Activated CD4-positive, alpha-beta T cell treated with anti-CD3 and anti-CD28 coated beads, Interleukin-2, amount 50 U/mL, for 1 hour (primary cell): ENCODE results near the gene MRTFA.
"Not testable (repeated sequence)": the region's sequence is repeated elsewhere in the genome, so short reads cannot be mapped to it uniquely, and the experiment has no call there.

ENCODE experiments used
- DNase-seq: peaks from one replicate; pipeline ENCODE4 v3.0.0-alpha.2; 2020

The MRTFA gene

DNA sequence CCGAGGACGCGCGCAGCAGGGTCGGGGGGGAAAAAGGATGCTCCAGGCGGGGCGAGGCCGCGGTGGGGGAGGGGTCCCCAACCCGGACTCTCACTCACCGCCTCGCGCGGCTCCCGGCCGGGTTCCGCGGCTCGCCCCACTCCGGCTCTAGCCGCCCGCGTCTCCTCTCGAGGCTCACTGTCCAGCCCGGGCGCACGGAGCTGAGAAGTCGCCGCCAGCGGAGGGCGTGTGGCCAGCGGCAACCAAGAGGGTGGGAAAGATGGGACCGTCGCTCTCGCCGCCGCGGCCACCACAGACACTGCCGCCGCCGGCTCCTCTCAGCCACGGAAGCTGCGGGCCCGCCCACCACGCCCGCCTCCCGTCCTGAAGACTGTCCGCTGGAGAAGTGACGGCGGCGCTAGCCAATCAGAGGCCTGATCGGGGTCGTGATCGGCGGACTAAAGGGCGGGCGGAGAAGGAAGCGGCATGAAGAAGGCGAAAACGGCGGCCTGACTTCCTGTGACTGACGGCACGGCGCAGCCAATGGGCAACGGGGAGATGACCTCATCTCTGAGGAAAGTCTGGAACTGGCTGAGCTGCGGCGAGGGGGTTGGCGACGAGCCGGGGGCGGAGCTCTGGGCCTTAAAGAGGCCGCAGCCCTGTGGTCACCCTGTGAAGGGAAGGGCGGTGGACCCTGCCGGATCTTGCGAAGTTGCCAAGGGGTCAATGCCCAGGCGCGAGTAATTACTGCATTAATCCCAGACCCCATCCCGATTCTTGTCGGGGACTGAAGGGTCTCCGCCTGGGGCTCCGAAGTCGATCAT, at the start of gene MRTFA:
MRTFA (minus strand) TSS at position 340 of the 803 bp plus-strand sequence.
- DNase-seq, result peak; percentile 99

DNA sequence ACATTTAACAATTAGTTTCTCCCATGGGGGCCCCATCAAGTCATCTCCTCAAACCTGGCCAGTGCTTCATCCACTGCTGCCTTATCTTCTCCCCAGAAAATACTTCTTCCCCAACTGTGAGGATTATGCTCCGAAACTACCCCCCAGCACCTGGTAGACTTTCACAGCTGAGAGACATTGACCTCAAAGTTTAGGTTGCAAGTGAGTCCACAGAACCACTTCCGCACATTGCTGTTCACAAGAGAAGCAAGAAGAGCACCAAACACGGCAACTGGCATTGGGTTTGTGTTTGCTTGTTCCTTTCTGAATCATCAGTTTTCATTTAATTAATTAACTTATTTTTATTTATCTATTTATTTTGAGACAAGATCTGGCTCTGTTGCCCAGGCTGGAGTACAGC, 48.9 kb upstream of the MRTFA start:
- no peak for DNase-seq

DNA sequence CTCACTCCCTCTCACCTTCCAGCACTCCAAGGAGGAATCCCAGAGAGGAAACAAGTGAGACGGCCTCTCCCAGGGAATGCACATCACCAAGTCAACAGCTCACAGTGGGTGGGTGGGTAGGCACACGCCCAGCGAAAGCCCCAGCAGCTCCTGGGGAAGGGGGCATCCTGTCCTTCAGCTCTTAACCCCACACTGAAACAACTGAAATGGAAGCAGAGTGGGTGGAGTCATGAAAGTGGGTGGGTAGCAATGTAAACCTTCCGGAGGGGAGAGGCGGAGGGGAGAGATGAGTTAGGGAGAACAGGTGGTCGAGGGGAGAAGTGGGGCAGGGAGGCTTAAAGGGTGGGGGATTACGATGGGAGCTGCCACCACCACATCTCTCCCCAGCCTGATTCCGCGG, 48.2 kb upstream of the MRTFA start:
- no peak for DNase-seq

DNA sequence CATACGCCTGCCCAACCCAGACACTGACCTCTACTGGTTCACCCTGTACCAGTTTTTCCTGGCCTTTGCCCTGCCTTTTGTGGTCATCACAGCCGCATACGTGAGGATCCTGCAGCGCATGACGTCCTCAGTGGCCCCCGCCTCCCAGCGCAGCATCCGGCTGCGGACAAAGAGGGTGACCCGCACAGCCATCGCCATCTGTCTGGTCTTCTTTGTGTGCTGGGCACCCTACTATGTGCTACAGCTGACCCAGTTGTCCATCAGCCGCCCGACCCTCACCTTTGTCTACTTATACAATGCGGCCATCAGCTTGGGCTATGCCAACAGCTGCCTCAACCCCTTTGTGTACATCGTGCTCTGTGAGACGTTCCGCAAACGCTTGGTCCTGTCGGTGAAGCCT, 44.9 kb upstream of the MRTFA start:
- DNase-seq, result no peak

DNA sequence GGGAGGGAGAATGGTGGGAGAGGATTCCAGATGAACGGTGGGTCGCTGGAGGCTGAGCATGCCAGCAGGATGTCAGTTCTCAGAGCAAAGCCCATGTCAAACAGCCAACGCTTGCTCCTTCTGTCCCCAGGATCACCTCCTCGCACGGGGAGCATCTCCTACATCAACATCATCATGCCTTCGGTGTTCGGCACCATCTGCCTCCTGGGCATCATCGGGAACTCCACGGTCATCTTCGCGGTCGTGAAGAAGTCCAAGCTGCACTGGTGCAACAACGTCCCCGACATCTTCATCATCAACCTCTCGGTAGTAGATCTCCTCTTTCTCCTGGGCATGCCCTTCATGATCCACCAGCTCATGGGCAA, 44.3 kb upstream of the MRTFA start:
- DNase-seq, result no peak

DNA sequence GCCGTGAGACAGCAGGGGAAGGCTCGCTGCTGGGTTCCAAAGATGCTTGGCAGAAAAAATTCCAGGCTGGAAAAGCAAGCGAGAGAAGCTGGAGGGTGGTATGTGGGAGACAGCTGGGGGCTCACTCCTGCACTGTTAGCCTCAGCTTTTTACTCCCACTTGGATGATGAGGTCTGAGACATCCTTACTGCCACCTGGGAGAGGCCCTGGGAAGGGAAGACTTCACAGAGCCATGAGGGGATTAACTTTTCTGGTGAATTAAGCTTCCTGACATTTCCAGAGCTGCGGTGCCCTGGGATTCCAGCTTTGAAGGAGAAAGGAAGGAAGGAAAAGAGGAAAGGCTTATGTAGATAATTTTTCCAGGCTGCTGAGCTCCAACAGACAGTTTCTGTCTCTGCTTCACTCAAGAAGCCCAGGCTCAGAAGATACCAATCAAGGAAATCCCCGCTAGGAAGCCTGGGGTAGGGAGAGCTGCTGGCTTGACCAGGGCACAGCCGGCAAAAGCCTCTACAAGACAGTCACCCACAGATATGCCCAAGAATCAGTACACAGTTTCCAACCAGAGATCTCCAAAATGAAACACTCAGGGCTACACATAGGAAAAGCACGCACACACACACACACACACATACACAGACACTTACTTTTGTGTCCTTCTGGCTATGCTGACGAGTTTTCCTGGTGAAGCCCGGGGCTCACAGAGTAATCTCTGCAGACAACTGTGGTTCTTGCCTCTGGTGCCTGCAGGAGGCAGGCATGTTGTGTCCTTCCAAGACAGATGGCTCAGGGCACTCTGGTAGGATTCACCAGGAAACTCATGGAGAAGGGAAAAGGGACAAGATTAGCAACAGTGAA, 43.7 kb upstream of the MRTFA start:
- no peak for DNase-seq

DNA sequence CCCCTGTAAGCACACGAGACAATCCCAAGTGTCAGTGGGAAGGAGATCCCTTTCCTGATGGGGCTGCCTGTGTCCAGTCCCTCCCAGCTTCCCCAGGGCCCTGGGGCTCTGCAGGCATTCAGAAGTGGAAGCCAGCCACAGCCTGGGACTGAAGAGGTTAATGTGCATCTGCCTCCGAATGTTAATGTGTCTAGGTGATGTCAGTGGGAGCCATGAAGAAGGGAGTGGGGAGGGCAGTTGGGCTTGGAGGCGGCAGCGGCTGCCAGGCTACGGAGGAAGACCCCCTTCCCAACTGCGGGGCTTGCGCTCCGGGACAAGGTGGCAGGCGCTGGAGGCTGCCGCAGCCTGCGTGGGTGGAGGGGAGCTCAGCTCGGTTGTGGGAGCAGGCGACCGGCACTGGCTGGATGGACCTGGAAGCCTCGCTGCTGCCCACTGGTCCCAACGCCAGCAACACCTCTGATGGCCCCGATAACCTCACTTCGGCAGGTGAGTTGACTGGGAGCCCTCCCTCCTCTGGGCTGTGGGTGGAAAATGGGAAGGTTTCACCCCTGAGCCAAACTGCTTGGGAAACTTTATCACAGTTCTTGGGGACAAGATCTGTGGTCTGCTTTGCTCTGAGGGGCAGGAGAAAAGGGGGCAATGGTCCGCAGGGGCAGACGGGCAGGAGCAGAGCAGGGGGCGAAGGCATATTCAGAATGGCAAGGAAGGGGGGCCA, 42.9 kb upstream of the MRTFA start, which contains the start of gene MCHR1:
MCHR1 (plus strand) TSS at position 236 of the 715 bp plus-strand sequence; CDS start at position 405, 169 bp downstream.
- no peak for DNase-seq

DNA sequence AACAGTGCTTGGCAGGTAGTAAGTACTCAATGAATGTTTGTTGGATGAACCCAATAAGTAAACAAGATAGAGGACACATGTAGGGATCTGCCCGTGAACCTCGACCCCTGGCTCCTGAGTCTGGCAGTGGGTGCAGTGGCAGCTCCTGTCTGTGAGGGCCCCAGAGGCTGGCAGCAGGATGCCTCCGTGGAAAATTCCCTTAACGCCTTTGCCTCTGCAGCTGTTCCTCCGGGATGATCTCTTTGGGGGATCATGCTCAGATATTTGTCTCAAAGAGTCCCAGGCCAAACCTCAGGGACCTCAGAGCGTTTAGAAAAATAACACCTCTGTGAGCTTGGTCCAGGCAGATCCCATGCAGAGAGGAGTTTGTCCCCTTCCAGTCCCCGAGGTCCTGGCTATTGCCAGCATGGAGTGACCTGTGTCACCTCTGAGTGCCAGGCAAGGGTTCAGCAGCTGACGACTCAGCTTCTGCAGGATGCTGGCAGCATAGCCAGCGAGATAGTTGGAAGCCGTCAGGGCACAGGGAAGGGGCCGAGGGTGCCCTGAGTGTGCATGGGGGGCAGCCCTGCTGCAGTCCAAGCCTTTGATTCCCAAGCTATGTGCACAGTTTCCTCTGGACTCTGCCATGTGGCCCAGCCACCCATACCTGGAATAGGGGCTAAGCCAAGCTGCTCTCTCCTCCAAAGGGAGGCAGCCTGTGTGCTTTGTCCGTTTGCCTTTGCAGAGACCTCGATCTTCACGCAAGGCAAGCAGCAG, 42.2 kb upstream of the MRTFA start:
- DNase-seq, result no peak

DNA sequence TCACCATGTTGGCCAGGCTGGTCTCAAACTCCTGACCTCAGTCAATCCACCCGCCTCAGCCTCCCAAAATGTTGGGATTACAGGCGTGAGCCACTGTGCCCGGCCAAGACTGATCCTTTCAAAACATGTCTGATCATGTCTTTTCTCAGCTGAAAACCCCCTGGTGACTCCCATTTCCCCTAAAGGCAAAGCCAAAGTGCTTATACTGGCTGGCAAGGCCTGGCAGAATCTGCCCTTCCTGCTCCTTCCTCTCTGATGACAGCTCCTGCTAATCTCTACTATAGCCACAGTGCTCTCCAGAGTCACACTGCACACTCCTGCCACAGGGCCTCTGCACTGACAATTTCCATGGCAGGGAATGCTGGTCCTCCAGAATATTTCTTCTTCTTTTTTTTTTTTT, 40.1 kb upstream of the MRTFA start:
- no peak for DNase-seq

DNA sequence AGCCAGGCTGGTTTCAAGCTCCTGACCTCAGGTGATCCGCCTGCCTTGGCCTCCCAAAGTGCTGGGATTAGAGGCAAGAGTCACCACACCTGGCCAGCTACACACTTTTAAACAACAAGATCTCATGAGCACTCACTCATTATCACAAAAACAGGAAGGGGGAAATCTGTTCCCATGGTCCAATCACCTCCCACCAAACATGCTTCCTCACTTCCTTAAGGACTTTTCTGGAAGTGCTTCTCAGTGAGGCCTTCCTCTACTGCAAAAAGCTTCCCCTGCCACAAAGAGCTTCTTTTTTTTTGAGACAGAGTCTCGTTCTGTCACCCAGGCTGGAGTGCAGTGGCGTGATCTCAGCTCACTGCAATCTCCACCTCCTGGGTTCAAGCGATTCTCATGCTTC, 39.6 kb upstream of the MRTFA start:
- DNase-seq, result not testable (repeated sequence)

DNA sequence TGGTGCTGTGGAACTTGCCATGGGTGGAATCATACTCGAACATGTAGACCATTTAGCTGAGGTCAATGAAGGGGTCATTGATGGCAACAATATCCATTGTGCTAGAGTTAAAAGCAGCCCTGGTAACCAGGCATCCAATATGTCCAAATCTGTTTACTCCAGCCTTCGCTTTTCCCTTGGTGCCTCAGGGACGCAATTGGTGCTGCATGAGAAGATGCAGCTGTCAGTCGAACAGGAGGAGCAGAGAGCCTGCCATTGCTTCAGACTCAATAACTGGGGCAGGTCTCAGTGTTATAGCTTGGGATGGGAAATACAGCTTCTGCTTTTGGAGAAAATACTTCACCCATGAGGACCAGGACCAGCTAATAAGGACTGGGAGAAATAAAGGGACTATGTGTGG, 37.8 kb upstream of the MRTFA start:
- no peak for DNase-seq

DNA sequence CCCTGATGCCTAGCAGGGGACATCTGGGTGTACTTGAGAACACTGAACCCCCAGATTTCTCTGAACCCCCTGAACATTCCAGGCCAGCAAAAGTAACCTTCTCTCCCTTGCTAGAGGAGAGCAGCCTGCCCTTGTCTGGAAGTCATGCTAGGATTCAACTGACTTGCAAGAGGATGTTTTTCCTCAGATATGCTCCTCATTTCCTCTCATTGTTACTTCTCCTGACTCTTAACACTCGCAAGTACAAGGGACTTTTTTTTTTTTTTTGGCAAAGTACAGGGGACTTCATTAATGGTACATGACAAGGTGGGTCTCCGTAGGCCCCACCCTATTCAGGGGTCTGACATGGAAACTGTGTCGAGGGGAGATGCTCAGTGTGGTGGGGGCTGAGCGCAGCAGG, 36.5 kb upstream of the MRTFA start:
- DNase-seq, result no peak

DNA sequence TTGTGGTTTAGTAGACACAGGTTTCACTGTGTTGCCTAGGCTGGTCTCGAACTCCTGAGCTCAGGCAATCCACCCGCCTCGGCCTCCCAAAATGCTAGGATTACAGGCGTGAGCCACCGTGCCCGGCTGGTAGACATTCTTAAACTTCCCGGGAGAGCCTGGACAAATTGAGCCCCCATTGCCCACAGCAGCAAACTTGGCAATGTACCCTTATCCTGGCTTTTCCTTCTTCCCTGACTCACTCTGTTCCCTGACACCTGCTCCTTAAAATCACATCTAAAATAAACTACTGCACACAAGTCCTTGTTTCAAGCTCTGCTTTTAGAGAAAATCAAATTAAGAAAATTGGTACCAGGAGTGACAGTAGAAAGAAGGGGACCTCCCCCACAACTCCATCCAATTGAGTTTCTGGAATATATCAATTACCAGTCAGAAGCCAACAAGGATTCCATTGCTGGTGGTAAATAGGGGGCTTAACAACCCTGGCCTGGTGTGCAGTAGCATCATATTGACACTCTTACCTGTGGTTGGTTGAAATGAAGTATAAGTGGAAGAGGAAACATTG, 35.4 kb upstream of the MRTFA start:
- DNase-seq, result no peak

DNA sequence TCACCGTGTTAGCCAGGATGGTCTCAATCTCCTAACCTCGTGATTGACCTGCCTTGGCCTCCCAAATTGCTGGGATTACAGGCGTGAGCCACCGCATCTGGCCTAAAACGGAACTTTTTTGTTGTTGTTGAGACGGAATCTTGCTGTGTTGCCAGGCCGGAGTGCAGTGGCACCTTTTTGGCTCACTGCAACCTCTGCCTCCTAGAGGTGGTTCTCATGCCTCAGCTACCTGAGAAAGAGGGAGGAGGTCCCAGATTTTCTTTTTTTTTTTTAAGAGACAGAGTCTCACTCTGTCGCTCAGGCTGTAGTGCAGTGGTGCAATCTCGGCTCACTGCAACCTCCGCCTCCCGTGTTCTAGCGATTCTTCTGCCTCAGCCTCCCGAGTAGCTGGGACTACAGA, 34.9 kb upstream of the MRTFA start:
- no peak for DNase-seq

DNA sequence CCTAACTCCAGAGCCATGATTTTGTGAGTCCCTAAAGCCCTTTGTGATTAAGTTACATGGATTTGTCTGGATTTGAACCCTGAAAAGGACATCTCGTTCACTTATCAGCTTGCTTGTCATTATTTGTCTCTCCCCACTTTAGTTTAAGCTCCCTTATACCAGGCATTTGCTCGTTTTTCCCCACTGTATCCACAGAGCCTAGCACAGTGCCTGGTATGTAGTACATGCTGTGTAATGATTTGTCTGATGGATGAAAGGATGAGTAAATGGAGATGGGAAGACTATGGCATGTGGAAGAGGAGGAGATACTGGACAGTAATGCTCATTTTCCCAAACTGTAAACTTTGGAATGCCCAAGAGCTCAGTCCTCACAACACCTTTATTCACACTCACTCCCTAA, 33.5 kb upstream of the MRTFA start:
- DNase-seq, result no peak

DNA sequence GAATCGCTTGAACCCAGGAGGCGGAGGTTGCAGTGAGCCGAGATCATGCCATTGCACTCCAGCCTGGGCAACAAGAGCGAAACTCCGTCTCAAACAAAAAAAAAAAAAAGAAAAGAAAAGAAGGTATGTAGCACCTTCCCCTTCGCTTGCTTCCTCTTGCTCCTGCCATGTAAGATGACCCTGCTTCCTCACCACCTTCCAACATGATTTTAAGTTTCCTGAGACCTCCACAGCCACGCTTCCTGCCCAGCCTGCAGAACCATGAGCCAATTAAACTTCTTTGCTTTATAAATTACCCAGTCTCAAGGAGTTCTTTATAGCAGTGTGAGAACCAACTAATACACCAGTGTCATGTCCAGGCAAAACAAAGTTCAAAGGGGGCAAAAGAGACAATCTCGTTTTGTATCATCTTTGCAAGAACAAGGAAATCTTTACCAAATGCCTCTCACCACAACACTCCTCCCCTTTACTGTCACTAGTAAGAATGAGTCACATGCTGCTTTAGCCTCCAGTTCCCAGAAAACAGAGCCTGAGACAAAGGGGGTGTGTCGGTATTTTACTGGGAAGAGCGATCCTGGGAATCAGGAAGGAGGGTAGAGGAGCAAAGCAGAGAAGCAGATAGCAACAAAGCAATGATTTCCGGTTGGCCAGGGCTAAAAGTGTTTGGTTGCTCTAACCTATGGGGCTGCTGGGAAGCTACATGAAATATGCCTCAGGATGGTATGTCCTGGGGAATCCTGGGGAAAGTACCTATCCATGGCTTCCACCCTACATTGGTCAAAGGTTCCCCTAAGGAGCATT, 32.3 kb upstream of the MRTFA start:
- DNase-seq, result no peak

DNA sequence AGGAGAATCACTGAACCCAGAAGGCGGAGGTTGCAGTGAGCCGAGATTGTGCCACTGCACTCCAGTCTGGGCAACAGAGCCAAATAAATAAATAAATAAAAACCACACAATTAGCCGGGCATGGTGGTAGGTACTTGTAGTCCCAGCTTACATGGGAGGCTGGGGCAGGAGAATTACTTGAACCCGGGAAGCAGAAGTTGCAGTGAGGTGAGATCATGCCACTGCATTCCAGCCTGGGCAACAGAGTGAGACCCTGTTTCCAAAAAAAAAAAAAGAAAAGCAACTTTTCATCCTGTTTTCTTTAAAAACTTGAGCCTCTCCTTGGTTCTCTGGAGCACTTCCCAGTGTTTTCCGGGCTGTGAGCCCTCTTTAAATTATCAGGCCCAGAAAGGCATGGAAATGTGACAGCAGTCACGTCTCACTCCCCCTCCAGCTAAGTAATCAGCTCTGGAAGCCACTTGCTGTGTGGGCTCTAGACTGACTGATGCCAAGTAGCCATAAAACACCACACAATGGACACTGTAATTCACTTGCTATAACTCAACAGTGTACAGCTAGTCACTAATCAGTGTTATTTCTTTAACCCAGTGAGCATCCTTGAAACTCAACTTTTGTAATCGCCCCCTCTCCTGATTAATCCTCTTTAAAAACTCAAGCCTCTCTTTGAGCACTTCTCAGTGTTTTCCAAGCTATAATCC, 29.8 kb upstream of the MRTFA start:
- DNase-seq, result no peak

DNA sequence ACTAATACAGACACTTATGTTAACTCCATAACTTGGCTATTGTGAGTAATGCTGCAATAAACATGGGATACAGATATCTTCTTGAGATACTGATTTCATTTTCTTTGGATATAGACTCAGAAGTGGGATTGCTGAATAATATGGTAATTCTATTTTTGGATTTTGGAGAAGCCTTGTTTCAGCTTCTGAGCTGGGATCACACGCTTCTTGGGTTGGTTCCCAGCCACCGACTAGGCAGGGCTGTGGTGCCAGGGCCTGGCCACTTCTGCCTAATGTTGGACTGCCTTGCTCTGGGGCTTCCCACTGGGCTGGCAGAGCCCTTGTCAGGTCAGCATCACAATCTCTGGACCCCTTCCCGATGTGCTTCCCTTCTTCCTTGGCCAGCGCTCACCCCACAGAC, 28.8 kb upstream of the MRTFA start:
- no peak for DNase-seq

DNA sequence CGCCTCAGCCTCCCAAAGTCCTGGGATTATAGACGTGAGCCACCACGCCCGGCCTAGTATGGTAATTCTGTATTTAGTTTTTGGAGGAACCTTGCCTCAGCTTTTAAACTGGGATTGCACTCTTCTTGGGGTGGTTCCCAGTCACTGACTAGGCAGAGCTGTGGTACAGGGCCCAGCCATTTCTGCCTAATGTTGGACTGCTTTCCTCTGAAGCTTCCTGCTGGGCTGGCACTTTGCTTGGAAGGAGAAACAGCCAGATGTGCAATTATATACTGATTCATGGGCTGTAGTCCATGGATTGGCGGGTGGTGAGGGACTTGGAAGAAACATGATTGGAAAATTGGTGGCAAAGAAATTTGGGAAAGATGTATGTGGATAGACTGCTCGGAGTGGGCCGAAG, 25.2 kb upstream of the MRTFA start:
- DNase-seq, result no peak

DNA sequence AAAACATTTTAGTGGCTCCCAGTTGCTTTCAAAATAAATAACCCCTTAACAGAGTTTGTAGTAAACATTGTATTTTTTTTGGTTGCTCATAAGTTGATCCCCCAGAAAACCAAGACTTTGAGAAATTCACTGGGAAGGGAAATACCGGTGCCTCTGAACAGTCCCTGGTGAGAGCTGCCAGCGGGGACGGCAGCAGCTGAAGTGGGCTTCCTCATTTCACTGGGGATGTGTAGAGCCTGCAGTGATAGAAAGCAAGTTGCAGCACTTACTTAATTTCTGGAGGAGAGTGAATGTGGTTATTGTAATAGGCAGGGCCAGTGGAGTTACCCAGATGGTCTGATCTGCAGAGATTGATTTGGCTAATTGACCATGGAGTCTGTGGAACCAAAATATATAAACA, 24.2 kb upstream of the MRTFA start:
- DNase-seq, result no peak

DNA sequence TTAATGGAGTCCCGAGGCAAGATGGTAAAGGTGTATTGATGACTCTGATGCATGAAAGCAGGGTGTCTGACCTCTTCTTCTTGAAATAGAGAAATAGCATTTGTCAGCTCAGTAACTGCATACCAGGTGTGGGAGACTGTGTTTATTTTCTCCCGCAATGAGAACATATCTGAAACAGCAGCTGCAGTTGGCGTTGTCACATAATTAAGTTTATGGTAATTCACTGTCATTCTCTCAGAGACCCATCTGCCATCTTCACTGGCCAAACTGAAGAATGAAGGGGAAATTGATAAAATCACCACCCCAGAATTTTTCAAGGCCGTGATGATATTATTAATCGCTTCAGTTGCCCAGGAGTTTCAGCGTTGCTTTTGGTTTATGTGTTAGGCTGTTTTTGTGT, 22.6 kb upstream of the MRTFA start:
- DNase-seq, result no peak
